Osteocyte (in vitro differentiated cells): Measurements from ENCODE around the gene ITGB7. TPM values are rescaled to one million over a fixed set of nuclear protein-coding genes. Genes with fewer than 3 reads are reported as not detected.
A peak's percentile ranks its signal among the peaks of the same experiment; 100 is the strongest.

Experiments used
- DNase-seq: peaks from one replicate; pipeline ENCODE4 v3.0.0; 2021; ENCODE audit warnings: mixed read lengths; ENCODE audit not compliant: unreplicated experiment; ENCODE audit errors: extremely low spot score
- H3K27ac Mint-ChIP-seq: one replicate; pipeline ENCODE4 v1.8.0; 2021; ENCODE audit warnings: mild to moderate bottlenecking, mixed read lengths; ENCODE audit not compliant: unreplicated experiment
- H3K27me3 Mint-ChIP-seq: one replicate; pipeline ENCODE4 v1.8.0; 2021; ENCODE audit warnings: mixed read lengths; ENCODE audit not compliant: unreplicated experiment
- H3K36me3 Mint-ChIP-seq: one replicate; pipeline ENCODE4 v1.8.0; 2021; ENCODE audit warnings: mixed read lengths; ENCODE audit not compliant: unreplicated experiment
- H3K4me1 Mint-ChIP-seq: one replicate; pipeline ENCODE4 v1.8.0; 2021; ENCODE audit warnings: mixed read lengths; ENCODE audit not compliant: unreplicated experiment
- H3K4me3 Mint-ChIP-seq: one replicate; pipeline ENCODE4 v1.8.0; 2021; ENCODE audit warnings: mild to moderate bottlenecking, moderate library complexity, mixed read lengths; ENCODE audit not compliant: unreplicated experiment
- H3K9me3 Mint-ChIP-seq: one replicate; pipeline ENCODE4 v1.8.0; 2021; ENCODE audit warnings: mixed read lengths; ENCODE audit not compliant: unreplicated experiment
- total RNA-seq: library from RNA; stranded (reverse); gene quantifications from 2 replicates; pipeline ENCODE4 v1.2.1, GENCODE V29; 2021
- TF ChIP-seq, protein P1 (sequence below): fragments of 200-600 bp; sonication (generic); IDR thresholded peaks from 2 replicates; pipeline ENCODE4 v1.5.0; 2021; ENCODE audit warnings: antibody characterized with exemption, mild to moderate bottlenecking, moderate library complexity

ITGB7 gene
- total RNA-seq, 1 donor from 2014 or later, result 0.83 TPM

DNA sequence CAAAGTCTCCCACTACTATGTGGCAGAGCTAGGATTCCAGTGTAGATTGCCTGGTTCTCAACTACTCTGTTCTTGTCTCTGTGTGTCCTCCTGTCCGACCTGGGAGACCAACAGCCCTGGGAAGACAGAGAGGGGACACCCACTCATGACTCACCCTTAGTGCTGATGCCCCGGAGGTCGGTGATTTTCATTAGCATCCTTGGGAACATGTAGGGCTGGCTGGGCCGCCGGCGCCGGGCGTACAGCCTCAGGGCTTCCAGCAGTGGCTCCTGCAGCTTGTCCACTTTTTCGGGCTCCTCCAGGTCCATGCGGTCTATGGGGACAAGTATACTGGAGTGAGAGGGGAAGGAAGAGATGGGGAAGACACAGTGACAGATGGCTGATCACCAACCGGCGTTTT is 5.9 kb upstream of the ITGB7 start:
- Mint-ChIP-seq H3K4me3 (no peak overlapping the region), H3K36me3 (peaks cover 29% of the 10 kb centered on the region), H3K4me1 (peaks cover 15% of the 10 kb centered on the region), H3K27ac (no peak overlapping the region), H3K27me3 (no peaks in the 10 kb centered on the region), H3K9me3 (no peaks in the 10 kb centered on the region)
- TF ChIP-seq, protein P1, sequence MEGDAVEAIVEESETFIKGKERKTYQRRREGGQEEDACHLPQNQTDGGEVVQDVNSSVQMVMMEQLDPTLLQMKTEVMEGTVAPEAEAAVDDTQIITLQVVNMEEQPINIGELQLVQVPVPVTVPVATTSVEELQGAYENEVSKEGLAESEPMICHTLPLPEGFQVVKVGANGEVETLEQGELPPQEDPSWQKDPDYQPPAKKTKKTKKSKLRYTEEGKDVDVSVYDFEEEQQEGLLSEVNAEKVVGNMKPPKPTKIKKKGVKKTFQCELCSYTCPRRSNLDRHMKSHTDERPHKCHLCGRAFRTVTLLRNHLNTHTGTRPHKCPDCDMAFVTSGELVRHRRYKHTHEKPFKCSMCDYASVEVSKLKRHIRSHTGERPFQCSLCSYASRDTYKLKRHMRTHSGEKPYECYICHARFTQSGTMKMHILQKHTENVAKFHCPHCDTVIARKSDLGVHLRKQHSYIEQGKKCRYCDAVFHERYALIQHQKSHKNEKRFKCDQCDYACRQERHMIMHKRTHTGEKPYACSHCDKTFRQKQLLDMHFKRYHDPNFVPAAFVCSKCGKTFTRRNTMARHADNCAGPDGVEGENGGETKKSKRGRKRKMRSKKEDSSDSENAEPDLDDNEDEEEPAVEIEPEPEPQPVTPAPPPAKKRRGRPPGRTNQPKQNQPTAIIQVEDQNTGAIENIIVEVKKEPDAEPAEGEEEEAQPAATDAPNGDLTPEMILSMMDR, result no peak
- DNase-seq, result no peak

DNA sequence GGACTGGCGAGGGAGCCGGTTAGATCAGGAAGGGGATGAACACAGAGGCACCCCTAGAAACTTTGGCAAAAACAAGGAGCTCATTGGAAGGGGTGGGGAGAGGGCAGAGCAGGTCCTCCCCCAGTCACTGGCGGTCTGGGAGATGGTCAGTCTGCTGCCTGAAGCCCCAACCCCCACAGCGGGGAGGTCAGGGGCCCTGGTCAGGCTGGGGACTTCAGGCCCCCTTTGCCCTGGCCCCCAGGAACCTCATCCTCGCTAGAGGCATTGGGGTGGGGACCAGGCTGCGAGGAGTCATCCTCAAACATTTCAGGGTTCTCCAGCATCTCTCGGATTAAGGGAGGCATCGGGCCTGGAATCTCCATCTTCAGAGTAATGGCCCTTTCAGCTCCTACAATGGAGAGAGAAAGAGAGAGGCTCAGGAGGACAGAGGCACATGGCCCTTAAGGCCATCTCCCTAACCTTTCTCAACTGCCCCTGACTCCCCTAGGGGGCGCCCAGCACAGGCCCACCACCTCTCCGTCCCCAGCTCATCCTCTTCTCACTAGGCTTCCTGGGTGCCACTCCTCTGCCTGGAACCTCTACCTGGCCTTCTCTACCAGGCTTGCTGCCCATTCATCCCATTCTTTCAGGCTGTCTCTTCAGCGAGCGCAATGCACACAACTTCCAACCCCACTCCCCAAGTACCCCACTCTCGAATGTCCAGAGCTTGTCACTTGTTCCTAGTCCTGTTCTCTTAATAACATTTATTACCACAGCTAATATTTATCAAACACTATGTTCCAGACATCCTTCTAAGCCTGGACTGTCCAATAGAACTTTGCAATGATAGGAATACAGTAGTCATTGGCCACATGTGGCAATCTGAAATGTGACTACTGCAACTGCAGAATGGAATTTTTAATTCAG is 4.7 kb upstream of the ITGB7 start:
- no peak for DNase-seq
- Mint-ChIP-seq H3K27me3 (no peaks in the 10 kb centered on the region), H3K36me3 (peaks cover 29% of the 10 kb centered on the region), H3K9me3 (no peaks in the 10 kb centered on the region), H3K4me1 (peaks cover 3% of the 10 kb centered on the region), H3K4me3 (no peak overlapping the region), H3K27ac (no peak overlapping the region)
- TF ChIP-seq, protein P1, result peak; percentile 39

DNA sequence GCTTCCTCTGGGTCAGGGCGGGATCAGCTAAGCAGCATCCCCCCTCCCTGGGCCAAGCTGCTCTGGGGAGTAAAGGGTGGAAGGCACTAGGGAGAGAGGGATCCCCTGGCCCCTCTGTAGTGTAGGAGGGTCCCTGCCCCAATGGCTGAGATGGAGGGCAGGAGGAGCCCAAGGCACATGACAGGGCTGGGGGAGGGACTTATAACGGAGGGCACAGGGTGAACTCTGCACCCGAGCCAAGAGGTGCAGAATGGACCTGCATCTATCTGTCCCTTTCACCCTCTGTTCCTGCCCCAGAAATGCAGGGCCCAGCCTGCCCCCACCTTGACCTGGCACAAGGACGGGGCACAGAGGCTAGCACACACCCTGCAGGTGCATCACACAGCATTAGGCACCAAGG is 3.8 kb upstream of the ITGB7 start:
- peaks cover 29% of the 10 kb centered on the region for H3K36me3 Mint-ChIP-seq
- H3K4me3 Mint-ChIP-seq, result no peak overlapping the region
- H3K27ac Mint-ChIP-seq, result no peak overlapping the region
- no peak for DNase-seq
- H3K27me3 Mint-ChIP-seq, result no peaks in the 10 kb centered on the region
- H3K9me3 Mint-ChIP-seq, result no peaks in the 10 kb centered on the region
- H3K4me1 Mint-ChIP-seq, result peaks cover 12% of the 10 kb centered on the region
- TF ChIP-seq, protein P1, result no peak

DNA sequence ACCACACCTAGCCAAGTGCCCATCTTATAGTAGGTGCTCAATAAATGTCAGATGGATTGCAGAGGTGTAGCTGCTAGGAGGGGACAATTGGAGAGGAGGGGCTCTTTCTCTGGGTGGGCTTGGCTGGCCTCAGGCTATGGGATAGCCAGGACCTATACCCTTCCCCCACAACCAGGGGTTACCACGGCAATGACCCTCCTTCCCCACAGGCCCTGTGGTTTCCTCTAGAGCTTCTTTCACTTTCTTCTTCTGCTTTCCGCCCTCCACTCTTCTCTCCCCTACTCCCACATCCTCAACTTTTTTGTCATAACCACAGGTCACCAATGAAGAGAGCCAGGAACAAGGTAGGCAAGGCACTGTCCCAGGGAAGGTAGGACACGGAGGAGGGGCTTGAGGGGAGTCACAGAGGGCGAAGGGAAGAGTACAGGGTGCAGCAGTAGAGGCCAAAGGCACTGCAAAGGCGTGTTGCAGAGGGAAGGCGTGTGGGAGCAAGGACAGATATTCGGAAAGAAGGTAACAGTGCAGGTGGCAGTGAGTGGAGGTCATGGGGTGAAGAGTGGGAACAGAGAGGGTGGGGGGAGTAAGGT is 1.9 kb upstream of the ITGB7 start:
- no peaks in the 10 kb centered on the region for H3K27me3 Mint-ChIP-seq
- DNase-seq, result no peak
- no peak overlapping the region for H3K4me3 Mint-ChIP-seq
- no peaks in the 10 kb centered on the region for H3K9me3 Mint-ChIP-seq
- peaks cover 20% of the 10 kb centered on the region for H3K4me1 Mint-ChIP-seq
- H3K27ac Mint-ChIP-seq, result no peak overlapping the region
- H3K36me3 Mint-ChIP-seq, result peaks cover 25% of the 10 kb centered on the region
- TF ChIP-seq, protein P1, result no peak

DNA sequence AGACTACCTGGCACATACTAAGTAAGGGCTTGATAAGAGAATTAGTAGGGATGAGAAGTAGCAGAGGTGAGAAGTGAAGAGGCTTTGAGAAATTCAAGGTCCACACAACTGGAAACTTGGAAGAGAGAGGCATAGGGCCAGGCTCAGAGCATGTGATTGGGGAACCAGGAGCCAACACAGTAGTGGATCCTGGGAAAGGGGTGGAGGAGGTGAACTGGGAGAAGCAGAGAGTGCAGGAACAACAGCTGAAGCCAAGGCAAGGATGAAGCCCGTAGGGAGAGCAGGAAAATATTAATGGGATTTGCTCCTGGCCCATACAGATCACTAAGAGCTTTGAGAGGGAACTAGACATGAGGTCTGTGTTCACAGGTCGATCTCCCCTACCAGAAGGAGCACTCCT is 1.4 kb upstream of the ITGB7 start:
- TF ChIP-seq, protein P1, result no peak
- Mint-ChIP-seq H3K27ac (no peak overlapping the region), H3K4me3 (no peak overlapping the region)

More for the DNA sequence above, 1.4 kb upstream of the ITGB7 start:
- Mint-ChIP-seq H3K36me3 (peaks cover 22% of the 10 kb centered on the region), H3K9me3 (no peaks in the 10 kb centered on the region), H3K4me1 (peaks cover 20% of the 10 kb centered on the region), H3K27me3 (no peaks in the 10 kb centered on the region)
- DNase-seq, result no peak
